Stimulated activated CD8-positive, alpha-beta memory T cell treated with anti-CD3 and anti-CD28 coated beads, Interleukin-7, amount 100 ng/mL, for 4 hours (primary cell): ENCODE measurements around the gene TIE1.

ENCODE experiments used
- DNase-seq, 2 donors: peaks; one replicate each; pipeline ENCODE4 v3.0.0-alpha.2; 2020; ENCODE audit warnings: low read depth in 2 of 2

Gene TIE1

GRCh38 chr1:43338001-43338400, 37.2 kb downstream of the TIE1 start:
- DNase-seq = no peak

DNA sequence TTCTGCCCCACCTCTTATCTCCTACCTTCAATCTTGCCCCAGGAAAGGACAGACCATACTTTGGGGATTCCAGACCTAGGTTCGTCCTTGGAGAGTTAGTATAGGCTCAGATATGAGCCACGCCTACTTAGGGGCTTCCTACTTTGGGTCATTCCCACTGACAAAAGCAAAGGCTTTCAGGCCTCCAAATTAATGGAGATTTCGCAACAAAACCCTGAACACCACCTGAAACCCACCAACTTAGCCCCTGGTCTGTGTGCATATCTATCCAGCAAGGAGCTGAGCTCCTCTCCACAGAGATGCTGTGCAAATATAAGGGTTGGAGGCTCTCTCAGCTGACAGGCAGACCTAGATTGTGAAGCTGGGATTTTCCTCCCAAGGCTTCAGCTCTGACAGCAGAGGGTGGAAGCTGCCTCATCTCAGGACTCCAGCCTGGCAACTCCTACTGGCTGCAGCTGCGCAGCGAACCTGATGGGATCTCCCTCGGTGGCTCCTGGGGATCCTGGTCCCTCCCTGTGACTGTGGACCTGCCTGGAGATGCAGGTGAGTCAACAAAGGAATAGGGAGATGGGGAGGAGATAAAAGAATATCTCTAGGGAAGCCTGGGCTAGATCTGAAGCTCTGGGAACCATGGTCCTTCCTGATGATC, 38.9 kb downstream of the TIE1 start:
- DNase-seq = no peak

GRCh38 chr1:43340559-43340958, 39.8 kb downstream of the TIE1 start:
- no peak for DNase-seq

DNA sequence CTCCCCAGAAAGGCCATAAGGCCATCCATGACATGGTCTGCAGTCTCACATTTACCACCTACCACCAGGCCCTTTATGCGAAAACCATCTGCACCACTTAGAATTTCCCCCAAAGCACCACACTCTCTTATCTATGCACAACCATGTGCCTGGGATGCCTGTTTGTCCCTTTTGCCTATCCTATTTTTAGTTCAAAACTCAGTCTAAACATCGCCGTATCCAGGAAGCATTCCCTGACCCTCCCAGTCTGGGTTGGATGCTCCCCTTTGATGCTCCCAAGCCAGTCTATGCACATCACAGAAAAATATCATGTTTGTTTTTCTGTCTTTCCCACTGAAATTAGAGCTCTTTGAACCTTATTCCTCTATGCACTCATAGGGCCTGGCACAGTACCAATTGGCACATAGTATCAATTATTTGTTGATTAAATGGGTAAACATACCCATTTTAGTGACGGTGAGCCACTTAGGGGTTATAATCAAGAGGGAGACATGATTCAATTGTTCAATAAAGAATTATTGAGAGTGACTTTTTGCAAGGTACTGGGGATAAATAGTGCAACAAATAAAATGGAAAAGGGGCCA, 43.6 kb downstream of the TIE1 start:
- DNase-seq = no peak

DNA sequence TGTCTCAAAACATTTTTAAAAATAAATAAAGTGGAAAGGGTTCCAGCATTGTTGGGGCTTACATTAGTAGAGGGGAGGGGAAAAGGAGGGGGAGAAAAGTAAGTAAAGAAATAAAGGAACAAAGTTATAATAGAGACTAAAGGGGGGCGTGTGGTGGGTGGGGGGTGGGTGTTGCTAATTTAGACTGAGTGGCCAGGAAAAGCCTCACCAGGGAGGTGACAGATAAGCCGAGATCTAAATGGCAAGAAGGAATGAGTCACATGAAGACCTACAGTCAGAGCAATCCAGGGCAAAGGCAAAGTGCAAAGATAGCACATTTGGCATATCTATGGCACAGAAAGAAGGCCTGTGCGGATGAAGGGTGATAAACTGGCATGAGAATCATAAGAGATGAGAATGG, 44.3 kb downstream of the TIE1 start:
- DNase-seq = no peak

GRCh38 chr1:43346636-43347035, 45.9 kb downstream of the TIE1 start:
- DNase-seq = no peak

DNA sequence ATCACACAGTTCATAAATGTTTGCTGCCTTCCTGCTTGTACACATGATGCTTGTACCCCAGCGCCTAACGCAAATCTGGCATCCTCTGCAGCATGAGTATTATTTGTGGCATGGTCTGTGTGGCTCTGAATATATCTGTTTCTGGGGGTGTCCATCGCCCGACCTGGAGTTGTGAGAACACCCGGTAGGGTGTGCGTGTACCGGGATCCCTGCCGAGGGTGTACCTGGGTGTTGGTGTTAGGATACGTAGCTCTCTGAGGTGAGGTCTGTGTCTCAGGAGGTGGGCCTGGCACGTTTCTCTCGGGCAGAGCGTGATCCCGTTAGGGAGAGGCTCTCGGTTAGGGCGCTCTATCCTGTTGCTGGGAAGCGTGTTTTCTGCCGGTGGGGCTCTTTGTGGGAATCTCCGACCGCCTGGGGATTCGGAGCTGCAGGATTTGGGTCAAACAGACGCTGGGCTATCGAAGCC, 47.6 kb downstream of the TIE1 start:
- DNase-seq = no peak

GRCh38 chr1:43348809-43349593, 48.2 kb downstream of the TIE1 start:
- peak in 1 of 2 donors; percentile 50 for DNase-seq

DNA sequence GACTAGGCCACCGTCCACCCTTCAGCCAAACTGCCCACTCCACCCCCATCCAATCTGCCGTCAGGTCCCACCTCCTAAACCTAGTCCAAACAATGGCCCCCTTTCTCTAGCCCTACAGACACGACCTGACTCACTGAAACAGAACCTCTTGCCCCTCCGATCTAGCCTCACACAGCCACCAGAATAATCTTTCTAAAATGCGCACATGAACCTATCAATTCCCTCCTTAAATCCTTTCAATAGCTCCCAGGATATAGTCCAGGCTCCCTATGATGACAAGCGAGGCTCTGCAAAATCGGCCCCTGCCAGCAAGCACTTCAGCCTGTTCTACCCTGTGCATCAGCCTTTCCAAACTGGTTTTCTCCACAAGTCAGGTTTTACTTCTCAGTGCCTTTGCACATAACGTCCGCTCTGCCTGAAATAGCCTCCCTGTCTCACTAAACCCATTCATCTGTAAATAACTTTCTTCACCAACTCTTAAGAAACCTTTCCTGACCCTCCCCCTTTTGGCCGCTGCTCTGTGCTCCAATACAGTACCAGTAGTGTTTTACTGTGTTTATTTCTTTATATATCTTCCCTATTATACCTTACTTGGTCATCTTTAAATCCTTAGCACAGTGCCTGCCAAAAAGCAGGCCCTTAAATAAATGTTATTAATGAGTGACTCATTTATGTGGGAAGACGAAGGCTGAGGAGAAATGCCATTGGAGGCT, 49.0 kb downstream of the TIE1 start:
- DNase-seq = no peak

DNA sequence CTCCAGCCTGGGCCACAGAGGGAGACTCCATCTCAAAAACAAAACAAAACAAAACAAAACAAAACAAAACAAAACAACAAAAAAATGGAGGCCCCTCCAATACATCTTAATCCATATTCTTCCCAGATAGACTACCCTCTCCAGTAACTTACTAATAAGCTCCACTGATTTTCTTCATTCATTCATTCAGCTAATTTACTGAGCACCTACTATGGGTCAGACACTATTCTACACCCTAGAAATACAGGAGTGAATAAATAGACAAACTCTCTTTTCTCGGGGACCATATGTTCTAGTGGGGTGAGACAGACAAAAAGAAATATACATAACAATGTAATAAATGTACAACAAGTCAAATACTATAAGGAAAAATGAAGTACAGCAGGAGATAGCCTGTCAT, 50.2 kb downstream of the TIE1 start:
- no peak for DNase-seq

GRCh38 chr1:43351421-43352350, 50.9 kb downstream of the TIE1 start:
- no peak for DNase-seq

- DNase-seq = no peak
These were observed 51.5 kb downstream of the TIE1 start for GRCh38 chr1:43352351-43352705.

DNA sequence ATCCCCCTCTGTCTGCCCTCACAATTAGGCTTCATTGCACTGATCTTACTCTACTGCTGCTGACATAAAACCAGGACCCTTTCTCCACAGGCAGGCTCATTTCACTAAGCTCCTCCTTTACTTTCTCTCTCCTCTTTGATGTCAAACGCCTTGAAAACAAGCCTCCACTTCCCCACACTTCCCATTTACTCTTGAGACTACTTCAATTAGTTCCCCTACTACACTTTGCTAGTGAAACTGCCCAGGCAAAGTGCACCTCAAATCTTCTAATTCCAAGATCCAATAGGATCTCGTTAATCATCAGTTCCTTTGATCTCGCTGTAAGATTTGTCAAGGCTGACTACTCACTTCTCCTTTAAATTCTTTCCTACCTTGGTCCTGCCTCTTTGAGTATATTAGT, 52.1 kb downstream of the TIE1 start:
- no peak for DNase-seq

- no peak for DNase-seq
These were observed 53.7 kb downstream of the TIE1 start for GRCh38 chr1:43354471-43354870.

GRCh38 chr1:43354936-43355335, 54.2 kb downstream of the TIE1 start:
- DNase-seq = no peak

DNA sequence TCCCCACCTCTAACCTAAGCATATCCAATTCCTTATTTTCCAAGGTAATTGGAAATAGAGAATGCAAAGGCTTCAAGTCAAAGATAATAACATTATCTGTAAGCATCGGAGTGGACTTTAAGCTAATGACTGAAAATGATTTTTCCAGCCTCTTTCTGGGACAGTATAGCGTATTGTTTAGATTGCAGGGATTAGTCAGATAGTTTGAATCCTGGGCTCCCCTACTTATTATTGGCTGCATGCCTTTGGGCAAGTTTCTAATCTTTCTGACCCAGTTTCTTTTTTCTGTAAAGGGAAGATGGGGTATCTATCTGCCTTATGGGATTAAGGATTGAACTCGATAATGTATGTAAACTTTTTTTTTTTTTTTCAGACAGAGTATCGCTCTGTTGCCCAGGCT, 56.5 kb downstream of the TIE1 start:
- no peak for DNase-seq

DNA sequence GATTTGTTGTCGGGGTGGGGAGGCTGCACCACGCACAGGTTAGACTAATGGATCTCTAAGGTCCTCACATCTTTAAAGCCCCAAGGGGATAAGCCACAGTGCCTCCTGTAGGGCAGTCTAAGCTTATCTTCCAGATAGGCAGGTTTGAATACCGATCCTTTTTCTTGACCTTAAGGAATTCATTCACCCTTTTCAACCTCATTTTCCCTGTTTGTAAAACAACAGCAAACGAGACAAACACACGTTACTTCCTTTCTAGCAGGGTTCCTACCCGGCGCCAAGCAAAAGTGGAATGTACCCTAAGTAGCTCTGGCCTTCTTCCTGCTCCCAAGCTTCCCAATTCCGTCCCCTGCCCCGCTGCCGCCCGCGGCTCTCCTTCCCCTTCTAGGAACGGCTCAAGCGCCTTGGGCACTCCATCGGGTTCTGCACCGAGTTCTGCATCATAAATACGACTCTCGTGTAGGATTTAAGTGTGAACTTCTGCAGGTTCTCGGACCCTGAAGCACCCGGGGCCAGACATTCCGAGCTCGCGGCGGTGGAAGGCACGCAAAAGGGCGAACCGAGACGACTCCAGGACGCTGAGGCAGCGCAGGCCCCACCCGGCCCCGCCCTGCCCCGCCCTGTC, 57.5 kb downstream of the TIE1 start:
- DNase-seq = no peak

DNA sequence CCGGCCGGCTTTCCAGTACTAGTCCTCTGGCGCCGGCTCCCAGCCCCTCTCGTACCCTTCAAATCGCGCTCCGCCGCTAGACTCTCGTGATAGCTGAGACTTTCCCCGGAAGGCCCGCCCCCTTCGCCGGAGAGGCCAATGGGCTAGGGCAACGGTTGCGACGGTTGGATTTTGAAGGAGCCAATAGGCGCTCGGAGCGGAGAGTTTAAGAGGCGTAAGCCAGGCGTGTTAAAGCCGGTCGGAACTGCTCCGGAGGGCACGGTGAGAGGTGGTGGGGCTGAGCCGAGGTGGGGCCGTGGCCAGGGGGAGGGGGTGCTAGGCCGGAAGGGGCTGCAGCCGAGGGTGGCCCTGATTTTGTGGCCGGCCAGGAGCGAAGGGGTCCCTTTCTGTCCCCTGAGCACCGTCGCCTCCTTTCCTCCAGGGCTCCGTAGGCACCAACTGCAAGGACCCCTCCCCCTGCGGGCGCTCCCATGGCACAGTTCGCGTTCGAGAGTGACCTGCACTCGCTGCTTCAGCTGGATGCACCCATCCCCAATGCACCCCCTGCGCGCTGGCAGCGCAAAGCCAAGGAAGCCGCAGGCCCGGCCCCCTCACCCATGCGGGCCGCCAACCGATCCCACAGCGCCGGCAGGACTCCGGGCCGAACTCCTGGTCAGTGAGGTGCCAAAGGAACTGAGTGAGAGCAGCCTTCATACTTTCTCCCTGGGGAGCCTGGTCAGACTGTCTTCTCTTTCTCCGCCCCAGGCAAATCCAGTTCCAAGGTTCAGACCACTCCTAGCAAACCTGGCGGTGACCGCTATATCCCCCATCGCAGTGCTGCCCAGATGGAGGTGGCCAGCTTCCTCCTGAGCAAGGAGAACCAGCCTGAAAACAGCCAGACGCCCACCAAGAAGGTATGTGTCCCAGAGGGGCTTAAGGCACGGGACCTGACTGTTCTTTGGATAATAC, 58.2 kb downstream of the TIE1 start, which contains the start of gene CDC20:
Gene CDC20, plus strand, starts transcription at position 236 of the 948 bp plus-strand sequence. Its CDS starts 235 bp downstream, at position 471.
- peak; percentile 93 to 96 for DNase-seq

- no peak for DNase-seq
These were observed 58.9 kb downstream of the TIE1 start for GRCh38 chr1:43359696-43360095.

GRCh38 chr1:43360616-43361015, 59.8 kb downstream of the TIE1 start:
- DNase-seq = no peak
